AG04449 (cell line): ENCODE measurements around the gene OR11A1.

Source experiments
- CTCF ChIA-PET: fragments of 350-600 bp; formaldehyde crosslinking; extraction: SDS; loops from one replicate; lab custom pipeline; 2021; ENCODE audit warnings: antibody characterized with exemption; lab: Yijun Ruan, JAX
- POLR2A ChIA-PET: fragments of 400-600, 350-600 bp; formaldehyde crosslinking; extraction: SDS; loops from one replicate; lab custom pipeline; 2020; ENCODE audit warnings: antibody characterized with exemption, inconsistent platforms; lab: Yijun Ruan, JAX
- DNase-seq: peaks from one replicate; pipeline ENCODE4 v3.0.0-alpha.2; 2010; ENCODE audit warnings: low read depth, low spot score
- H3K4me3 ChIP-seq: 2 replicates; pipeline ENCODE4 v1.5.1; 2011; ENCODE audit warnings: low read depth, mild to moderate bottlenecking, control low read depth, low read length
- CTCF ChIP-seq: IDR thresholded peaks from one replicate; pipeline ENCODE4 v1.5.1; 2011; ENCODE audit warnings: mild to moderate bottlenecking, moderate library complexity, low read length, control low read depth, inconsistent platforms; ENCODE audit not compliant: insufficient read depth; ENCODE audit errors: missing control alignments

The OR11A1 gene

GRCh38 chr6:29426654-29427053 lies 30.2 kb downstream of the OR11A1 start:
- no peak for DNase-seq
- H3K4me3 ChIP-seq: no peak overlapping the region
- ChIA-PET CTCF (no interaction called here), POLR2A (no interaction called here)
- TF ChIP-seq CTCF: no peak

- no peak for DNase-seq
- POLR2A ChIA-PET: no interaction called here
- TF ChIP-seq CTCF: no peak
- H3K4me3 ChIP-seq: no peak overlapping the region
- CTCF ChIA-PET: no interaction called here
Observed at GRCh38 chr6:29425075-29425474, 31.8 kb downstream of the OR11A1 start.

- POLR2A ChIA-PET: no interaction called here
- no peak for DNase-seq
- TF ChIP-seq CTCF: no peak
- CTCF ChIA-PET: no interaction called here
- no peak overlapping the region for H3K4me3 ChIP-seq
Observed at GRCh38 chr6:29424575-29424974, 32.3 kb downstream of the OR11A1 start.

GRCh38 chr6:29424168-29424567 lies 32.7 kb downstream of the OR11A1 start:
- CTCF ChIA-PET: no interaction called here
- no peak for TF ChIP-seq CTCF
- POLR2A ChIA-PET: no interaction called here

GRCh38 chr6:29419516-29419915 lies 37.4 kb downstream of the OR11A1 start:
- DNase-seq: no peak
- POLR2A ChIA-PET: no interaction called here
- CTCF ChIA-PET: no interaction called here
- H3K4me3 ChIP-seq: no peak overlapping the region
- no peak for TF ChIP-seq CTCF

More at GRCh38 chr6:29424168-29424567, 32.7 kb downstream of the OR11A1 start:
- no peak for DNase-seq
- H3K4me3 ChIP-seq: no peak overlapping the region

GRCh38 chr6:29414588-29414987 lies 42.3 kb downstream of the OR11A1 start, which contains the start of gene OR12D1:
Gene OR12D1, plus strand, starts transcription at chr6:29414928.
- TF ChIP-seq CTCF: no peak
- CTCF ChIA-PET: no interaction called here
- POLR2A ChIA-PET: no interaction called here
- no peak for DNase-seq
- no peak within 1 kb of the TSS for H3K4me3 ChIP-seq
